Measurements from ENCODE around the gene POLR3A.

DNA sequence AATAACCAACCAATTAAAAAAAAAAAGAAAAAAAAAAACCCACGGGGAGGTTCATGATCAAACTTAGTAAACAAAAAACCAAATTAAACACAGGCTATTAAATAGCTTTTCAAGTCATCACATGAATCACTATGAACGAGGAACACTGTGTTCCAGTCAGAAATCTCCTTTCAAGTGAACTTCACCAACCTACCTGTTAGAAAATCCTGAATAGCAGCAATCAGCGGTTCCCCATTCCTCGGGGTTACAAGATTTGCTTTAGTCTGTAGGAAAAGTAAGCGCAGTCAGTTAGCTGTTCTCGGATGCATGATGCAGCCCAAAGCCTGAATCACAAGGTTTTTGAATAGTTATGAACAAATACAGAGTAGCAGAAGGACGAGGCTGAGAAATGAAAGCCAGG lies 19.0 kb downstream of the POLR3A start:
- TF ChIP-seq, protein P1, sequence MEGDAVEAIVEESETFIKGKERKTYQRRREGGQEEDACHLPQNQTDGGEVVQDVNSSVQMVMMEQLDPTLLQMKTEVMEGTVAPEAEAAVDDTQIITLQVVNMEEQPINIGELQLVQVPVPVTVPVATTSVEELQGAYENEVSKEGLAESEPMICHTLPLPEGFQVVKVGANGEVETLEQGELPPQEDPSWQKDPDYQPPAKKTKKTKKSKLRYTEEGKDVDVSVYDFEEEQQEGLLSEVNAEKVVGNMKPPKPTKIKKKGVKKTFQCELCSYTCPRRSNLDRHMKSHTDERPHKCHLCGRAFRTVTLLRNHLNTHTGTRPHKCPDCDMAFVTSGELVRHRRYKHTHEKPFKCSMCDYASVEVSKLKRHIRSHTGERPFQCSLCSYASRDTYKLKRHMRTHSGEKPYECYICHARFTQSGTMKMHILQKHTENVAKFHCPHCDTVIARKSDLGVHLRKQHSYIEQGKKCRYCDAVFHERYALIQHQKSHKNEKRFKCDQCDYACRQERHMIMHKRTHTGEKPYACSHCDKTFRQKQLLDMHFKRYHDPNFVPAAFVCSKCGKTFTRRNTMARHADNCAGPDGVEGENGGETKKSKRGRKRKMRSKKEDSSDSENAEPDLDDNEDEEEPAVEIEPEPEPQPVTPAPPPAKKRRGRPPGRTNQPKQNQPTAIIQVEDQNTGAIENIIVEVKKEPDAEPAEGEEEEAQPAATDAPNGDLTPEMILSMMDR (IDR thresholded peaks at IDR 0.05) = no peak
- TF ChIP-seq POLR2A (IDR thresholded peaks at IDR 0.05) = no peak

Measured in esophagus squamous epithelium (tissue), 4 donors.